Measurements from ENCODE around the gene PLCG1.
A peak's percentile ranks its signal among the peaks of the same experiment; 100 is the strongest.

The PLCG1 gene

DNA sequence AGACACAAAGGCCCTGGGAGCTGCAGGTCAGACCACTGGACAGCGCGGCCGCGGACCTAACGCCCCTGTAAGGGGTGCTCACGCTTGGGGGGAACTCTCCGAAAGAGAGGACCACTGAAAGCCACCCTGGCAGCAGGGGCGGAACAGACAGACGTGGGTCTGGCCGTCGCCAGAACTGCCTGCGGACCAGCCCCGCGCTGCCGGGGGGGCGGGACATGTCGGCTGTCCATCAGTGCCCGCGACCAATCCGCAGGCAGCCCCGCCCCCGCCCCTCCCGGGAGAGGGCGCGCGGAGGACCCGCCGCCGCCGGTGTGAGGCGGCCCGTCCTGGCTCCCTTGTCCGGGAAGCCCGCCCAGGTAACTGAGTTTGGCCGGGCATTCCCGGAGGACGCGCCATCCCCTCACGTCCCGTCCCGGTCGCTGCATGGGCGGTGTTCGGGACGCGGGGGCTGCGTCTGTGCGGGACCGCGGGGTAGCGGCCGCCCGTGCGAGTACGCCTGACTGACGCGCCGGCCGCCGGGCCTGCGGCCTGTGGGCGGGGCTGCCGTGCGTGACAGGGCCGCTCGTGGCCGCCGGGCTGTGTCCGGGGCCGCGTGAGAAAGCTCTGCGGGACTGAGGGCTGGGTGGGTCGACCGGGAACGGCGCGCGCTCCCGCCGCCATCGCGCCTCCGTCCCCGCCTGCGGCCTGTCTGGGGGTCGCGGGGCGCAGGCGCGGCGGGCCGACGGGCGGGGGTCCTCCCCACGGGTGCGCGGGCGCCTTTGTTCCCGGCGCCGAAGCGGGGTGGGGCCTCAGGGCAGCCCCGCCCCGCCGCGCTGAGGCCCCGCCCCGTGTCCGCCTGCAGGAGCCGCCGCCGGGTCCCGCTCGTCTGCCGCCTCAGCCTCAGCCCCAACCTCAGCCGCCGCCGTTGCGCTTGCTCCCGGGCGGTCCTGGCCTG lies at the start of gene PLCG1:
Gene PLCG1, plus strand, starts transcription at position 864 of the 934 bp plus-strand sequence. CDS start 99 bp downstream, outside the sequence.
- peaks cover 53% of the 10 kb centered on the region for H3K4me1 Mint-ChIP-seq (ENCODE audit: low read depth)
- H3K27me3 Mint-ChIP-seq (ENCODE audit: low read depth) = no peaks in the 10 kb centered on the region
- peak within 1 kb of the TSS; percentile 88 for H3K27ac Mint-ChIP-seq
- peak; percentile 87 for DNase-seq (ENCODE audit: low spot score)
- peaks cover 34% of the 10 kb centered on the region for H3K36me3 Mint-ChIP-seq (ENCODE audit: low read depth)
- no peaks in the 10 kb centered on the region for H3K9me3 Mint-ChIP-seq
- peak within 1 kb of the TSS; percentile 92 for H3K4me3 Mint-ChIP-seq

DNA sequence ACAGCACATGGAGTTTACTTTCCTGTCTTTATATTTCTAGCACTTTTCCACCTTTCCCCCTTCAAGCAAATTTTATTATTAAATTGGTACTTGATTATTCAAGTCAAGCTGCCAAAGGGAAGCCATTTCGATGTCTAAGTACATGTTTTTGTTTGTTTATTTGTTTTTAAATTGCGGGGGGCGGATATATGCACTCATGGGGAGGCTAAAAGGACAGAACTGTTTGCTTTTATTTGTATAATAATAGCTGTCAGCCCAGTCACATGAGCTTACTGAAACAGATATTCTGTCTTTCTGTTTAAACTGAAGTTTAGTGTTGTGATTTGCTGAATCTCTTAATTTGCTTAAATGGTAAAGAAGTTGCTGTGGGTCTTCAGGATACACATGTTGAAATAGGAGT lies 49.6 kb upstream of the PLCG1 start:
- peaks cover 61% of the 10 kb centered on the region for H3K36me3 Mint-ChIP-seq (ENCODE audit: low read depth)
- no peaks in the 10 kb centered on the region for H3K27me3 Mint-ChIP-seq (ENCODE audit: low read depth)
- DNase-seq (ENCODE audit: low spot score) = no peak
- no peak overlapping the region for H3K4me3 Mint-ChIP-seq
- H3K9me3 Mint-ChIP-seq = no peaks in the 10 kb centered on the region
- peaks cover 21% of the 10 kb centered on the region for H3K4me1 Mint-ChIP-seq (ENCODE audit: low read depth)
- H3K27ac Mint-ChIP-seq = peak overlapping the region; percentile 23

GRCh38 chr20:41089555-41089954 lies 47.8 kb upstream of the PLCG1 start:
- Mint-ChIP-seq H3K27ac (no peak overlapping the region), H3K4me3 (no peak overlapping the region), H3K27me3 (ENCODE audit: low read depth) (no peaks in the 10 kb centered on the region), H3K36me3 (ENCODE audit: low read depth) (peaks cover 58% of the 10 kb centered on the region), H3K4me1 (ENCODE audit: low read depth) (peaks cover 20% of the 10 kb centered on the region), H3K9me3 (no peaks in the 10 kb centered on the region)
- DNase-seq (ENCODE audit: low spot score) = no peak

- H3K4me3 Mint-ChIP-seq = no peak overlapping the region
- no peaks in the 10 kb centered on the region for H3K9me3 Mint-ChIP-seq
- peaks cover 54% of the 10 kb centered on the region for H3K36me3 Mint-ChIP-seq (ENCODE audit: low read depth)
- H3K27ac Mint-ChIP-seq = no peak overlapping the region
- H3K4me1 Mint-ChIP-seq (ENCODE audit: low read depth) = peaks cover 10% of the 10 kb centered on the region
- no peak for DNase-seq (ENCODE audit: low spot score)
- no peaks in the 10 kb centered on the region for H3K27me3 Mint-ChIP-seq (ENCODE audit: low read depth)
Measured at GRCh38 chr20:41091927-41092326, 45.4 kb upstream of the PLCG1 start.

DNA sequence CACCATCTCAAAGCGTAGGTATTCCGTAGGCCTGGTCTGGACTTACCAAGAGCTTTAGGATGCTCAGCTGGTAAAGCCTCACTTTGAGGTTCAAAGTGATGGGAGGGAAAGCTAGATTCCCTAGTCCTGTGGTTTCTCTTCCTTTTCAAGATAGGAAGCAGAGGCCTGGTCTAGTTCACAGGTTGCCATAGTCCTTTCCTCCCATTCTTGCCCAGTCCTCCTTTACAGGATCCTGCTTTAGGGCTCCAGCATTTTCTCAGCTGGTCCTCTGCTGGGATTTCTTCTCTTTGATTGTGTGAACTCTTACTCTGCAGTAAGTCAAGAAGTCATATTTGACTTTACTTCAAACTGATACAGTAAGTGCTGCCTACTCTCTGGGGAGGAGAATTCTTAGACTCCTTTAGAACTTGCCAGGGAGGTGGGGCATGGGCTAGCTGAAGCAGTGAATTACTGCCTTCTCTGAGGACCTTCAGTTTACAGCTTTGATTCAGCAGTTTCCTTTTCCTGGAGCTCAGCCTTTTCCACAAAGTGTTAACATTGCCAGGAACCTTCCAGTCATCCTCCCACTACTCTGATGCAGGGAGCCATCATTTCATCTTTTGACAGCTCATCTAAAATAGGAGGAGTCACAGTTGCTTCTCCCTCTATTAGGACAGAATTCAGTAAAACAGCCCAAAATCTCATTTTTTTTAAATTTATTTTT lies 42.8 kb upstream of the PLCG1 start:
- Mint-ChIP-seq H3K4me3 (no peak overlapping the region), H3K36me3 (ENCODE audit: low read depth) (peaks cover 61% of the 10 kb centered on the region), H3K27me3 (ENCODE audit: low read depth) (no peaks in the 10 kb centered on the region), H3K4me1 (ENCODE audit: low read depth) (peaks cover 4% of the 10 kb centered on the region), H3K27ac (no peak overlapping the region), H3K9me3 (no peaks in the 10 kb centered on the region)
- DNase-seq (ENCODE audit: low spot score) = no peak

- Mint-ChIP-seq H3K27ac (no peak overlapping the region), H3K9me3 (no peaks in the 10 kb centered on the region), H3K4me3 (no peak overlapping the region), H3K27me3 (ENCODE audit: low read depth) (no peaks in the 10 kb centered on the region), H3K36me3 (ENCODE audit: low read depth) (peaks cover 59% of the 10 kb centered on the region), H3K4me1 (ENCODE audit: low read depth) (peaks cover 4% of the 10 kb centered on the region)
- DNase-seq (ENCODE audit: low spot score) = peak; percentile 42
Measured at GRCh38 chr20:41095110-41095969, 42.0 kb upstream of the PLCG1 start.

- peaks cover 4% of the 10 kb centered on the region for H3K4me1 Mint-ChIP-seq (ENCODE audit: low read depth)
- H3K27ac Mint-ChIP-seq = no peak overlapping the region
- H3K9me3 Mint-ChIP-seq = no peaks in the 10 kb centered on the region
- H3K36me3 Mint-ChIP-seq (ENCODE audit: low read depth) = peaks cover 57% of the 10 kb centered on the region
- no peaks in the 10 kb centered on the region for H3K27me3 Mint-ChIP-seq (ENCODE audit: low read depth)
- H3K4me3 Mint-ChIP-seq = no peak overlapping the region
- DNase-seq (ENCODE audit: low spot score) = no peak
Measured at GRCh38 chr20:41098703-41099250, 38.6 kb upstream of the PLCG1 start.

GRCh38 chr20:41100001-41100480 lies 37.3 kb upstream of the PLCG1 start:
- H3K9me3 Mint-ChIP-seq = no peaks in the 10 kb centered on the region
- no peak overlapping the region for H3K27ac Mint-ChIP-seq
- no peak overlapping the region for H3K4me3 Mint-ChIP-seq
- peaks cover 54% of the 10 kb centered on the region for H3K36me3 Mint-ChIP-seq (ENCODE audit: low read depth)
- no peak for DNase-seq (ENCODE audit: low spot score)
- peaks cover 4% of the 10 kb centered on the region for H3K4me1 Mint-ChIP-seq (ENCODE audit: low read depth)
- H3K27me3 Mint-ChIP-seq (ENCODE audit: low read depth) = no peaks in the 10 kb centered on the region

- DNase-seq (ENCODE audit: low spot score) = no peak
- Mint-ChIP-seq H3K36me3 (ENCODE audit: low read depth) (peaks cover 52% of the 10 kb centered on the region), H3K27me3 (ENCODE audit: low read depth) (no peaks in the 10 kb centered on the region), H3K27ac (no peak overlapping the region), H3K9me3 (no peaks in the 10 kb centered on the region), H3K4me3 (no peak overlapping the region), H3K4me1 (ENCODE audit: low read depth) (no peaks in the 10 kb centered on the region)
Measured at GRCh38 chr20:41101660-41102059, 35.7 kb upstream of the PLCG1 start.

DNA sequence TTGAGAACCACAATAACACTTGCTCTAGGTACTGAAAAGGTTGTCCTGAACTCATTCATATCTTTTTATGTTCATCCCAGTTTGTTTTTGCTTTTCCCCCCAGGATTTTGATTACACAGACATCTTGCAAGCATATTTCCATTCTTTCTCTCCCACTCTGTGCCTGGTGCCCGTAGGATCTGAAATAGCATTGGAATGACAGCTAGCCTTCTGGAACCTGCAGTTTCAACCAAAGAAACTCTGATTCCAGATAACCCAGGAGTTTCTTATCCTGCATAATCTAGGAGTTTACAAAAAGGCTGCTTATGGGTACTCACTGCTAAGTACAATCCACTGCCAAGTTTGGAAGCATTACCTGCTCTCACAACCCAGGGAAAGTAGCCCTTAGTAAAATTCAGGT lies 28.8 kb upstream of the PLCG1 start:
- DNase-seq (ENCODE audit: low spot score) = no peak
- no peak overlapping the region for H3K4me3 Mint-ChIP-seq
- H3K27me3 Mint-ChIP-seq (ENCODE audit: low read depth) = no peaks in the 10 kb centered on the region
- no peaks in the 10 kb centered on the region for H3K9me3 Mint-ChIP-seq
- H3K4me1 Mint-ChIP-seq (ENCODE audit: low read depth) = no peaks in the 10 kb centered on the region
- H3K27ac Mint-ChIP-seq = no peak overlapping the region
- H3K36me3 Mint-ChIP-seq (ENCODE audit: low read depth) = peaks cover 49% of the 10 kb centered on the region

- Mint-ChIP-seq H3K4me1 (ENCODE audit: low read depth) (no peaks in the 10 kb centered on the region), H3K36me3 (ENCODE audit: low read depth) (peaks cover 55% of the 10 kb centered on the region), H3K9me3 (no peaks in the 10 kb centered on the region), H3K27ac (peak overlapping the region; percentile 27), H3K27me3 (ENCODE audit: low read depth) (no peaks in the 10 kb centered on the region), H3K4me3 (no peak overlapping the region)
- no peak for DNase-seq (ENCODE audit: low spot score)
Measured at GRCh38 chr20:41110012-41110411, 27.3 kb upstream of the PLCG1 start.

- H3K36me3 Mint-ChIP-seq (ENCODE audit: low read depth) = peaks cover 62% of the 10 kb centered on the region
Measured at GRCh38 chr20:41110930-41111577, 26.3 kb upstream of the PLCG1 start.

GRCh38 chr20:41111578-41111951 lies 25.8 kb upstream of the PLCG1 start:
- Mint-ChIP-seq H3K27ac (peak overlapping the region; percentile 14), H3K4me3 (no peak overlapping the region), H3K4me1 (ENCODE audit: low read depth) (no peaks in the 10 kb centered on the region), H3K36me3 (ENCODE audit: low read depth) (peaks cover 66% of the 10 kb centered on the region), H3K27me3 (ENCODE audit: low read depth) (no peaks in the 10 kb centered on the region), H3K9me3 (no peaks in the 10 kb centered on the region)
- DNase-seq (ENCODE audit: low spot score) = no peak

More at GRCh38 chr20:41110930-41111577, 26.3 kb upstream of the PLCG1 start:
- H3K4me3 Mint-ChIP-seq = no peak overlapping the region
- H3K27ac Mint-ChIP-seq = no peak overlapping the region
- H3K27me3 Mint-ChIP-seq (ENCODE audit: low read depth) = no peaks in the 10 kb centered on the region
- no peaks in the 10 kb centered on the region for H3K4me1 Mint-ChIP-seq (ENCODE audit: low read depth)
- no peak for DNase-seq (ENCODE audit: low spot score)
- H3K9me3 Mint-ChIP-seq = no peaks in the 10 kb centered on the region

All from T-helper 2 cell treated with Interferon-gamma antibody and Interleukin-4, amounts not matched to agents 5 μg/mL and 100 μg/mL, for 36 hours (primary cell).